CD4-positive, alpha-beta T cell treated with Interleukin-4 for 4 hours (primary cell): Measurements from ENCODE around the gene SNED1.

Source experiments
- DNase-seq: peaks from one replicate; pipeline ENCODE4 v3.0.0-alpha.2; 2020

The SNED1 gene

GRCh38 chr2:240960309-240960970, 38.0 kb upstream of the SNED1 start:
- no peak for DNase-seq

DNA sequence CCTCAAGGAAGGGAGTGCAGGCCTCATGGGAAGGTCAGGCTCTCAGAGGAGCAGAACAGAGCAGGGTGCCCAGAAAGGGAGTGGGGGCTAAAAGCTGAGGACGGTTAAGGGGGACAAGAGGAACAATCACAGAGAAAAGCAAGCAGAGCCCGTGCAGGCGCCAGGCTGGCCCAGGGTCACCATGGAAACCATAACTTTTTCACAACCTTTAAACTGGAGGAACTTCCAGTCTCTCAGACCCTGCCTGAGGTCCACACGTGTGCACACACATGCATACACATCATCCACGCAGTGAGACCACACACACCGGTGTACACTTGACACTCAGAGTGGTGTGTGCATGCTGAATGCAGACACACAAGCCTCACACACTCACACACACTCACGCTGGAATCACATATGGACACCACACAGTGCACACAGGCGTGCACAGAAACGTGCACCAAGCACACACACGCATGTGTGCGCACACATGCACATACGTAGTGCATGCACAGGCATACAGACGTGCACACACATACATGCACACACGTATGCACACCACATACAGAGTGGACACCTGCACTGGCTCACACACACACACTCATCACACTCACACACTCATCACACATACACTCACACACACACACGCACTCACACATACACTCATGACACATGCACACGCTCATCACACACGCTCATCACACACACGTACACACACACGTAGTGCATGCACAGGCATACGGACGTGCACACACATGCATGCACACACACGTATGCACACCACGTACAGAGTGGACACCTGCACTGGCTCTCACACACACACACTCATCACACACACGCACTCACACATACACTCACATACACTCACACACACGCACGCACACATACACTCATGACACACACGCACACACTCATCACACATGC, 37.2 kb upstream of the SNED1 start:
- DNase-seq, result no peak

- no peak for DNase-seq
Observed at GRCh38 chr2:240961910-240962299, 36.5 kb upstream of the SNED1 start.

DNA sequence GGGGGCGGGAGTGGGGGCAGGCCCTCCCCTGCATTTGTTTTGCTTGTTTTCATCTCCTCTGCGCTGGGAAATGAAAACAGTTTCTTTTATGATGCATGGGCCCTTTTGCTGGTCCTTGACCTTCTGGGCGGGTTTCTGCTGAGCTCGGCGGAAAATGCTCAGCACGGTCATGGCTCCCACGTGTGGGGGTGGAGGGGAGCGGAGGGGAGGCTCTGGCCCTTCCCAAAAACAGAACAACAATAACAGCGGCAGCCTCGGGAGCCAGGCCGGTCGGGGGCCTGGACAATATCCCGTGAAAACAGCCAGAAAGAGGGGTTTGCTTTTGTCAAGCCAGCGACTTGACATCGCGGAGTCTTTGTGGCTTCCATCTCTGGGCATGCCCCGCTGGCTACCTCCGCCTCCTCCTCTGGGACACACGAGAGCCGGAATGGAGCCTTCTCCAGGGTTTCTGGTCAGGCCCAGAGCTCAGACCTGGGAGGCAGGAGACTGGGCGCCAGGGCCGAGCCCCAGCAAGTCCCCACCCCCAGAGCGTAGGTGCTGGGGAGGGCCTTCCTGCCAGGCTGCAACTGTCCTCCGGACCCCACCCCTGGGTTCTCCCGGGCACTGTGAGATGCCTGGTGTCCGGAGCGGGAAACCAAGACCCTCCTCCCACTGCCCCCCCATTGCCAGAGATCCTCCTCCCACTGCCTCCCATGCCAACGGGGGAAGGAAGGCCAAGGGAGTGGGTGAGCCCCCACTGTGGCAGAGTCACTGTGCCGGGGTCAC, 35.9 kb upstream of the SNED1 start:
- DNase-seq, result no peak

GRCh38 chr2:240963065-240963867, 35.2 kb upstream of the SNED1 start:
- DNase-seq, result no peak

- DNase-seq, result no peak
Observed at GRCh38 chr2:240963868-240964703, 34.3 kb upstream of the SNED1 start.

DNA sequence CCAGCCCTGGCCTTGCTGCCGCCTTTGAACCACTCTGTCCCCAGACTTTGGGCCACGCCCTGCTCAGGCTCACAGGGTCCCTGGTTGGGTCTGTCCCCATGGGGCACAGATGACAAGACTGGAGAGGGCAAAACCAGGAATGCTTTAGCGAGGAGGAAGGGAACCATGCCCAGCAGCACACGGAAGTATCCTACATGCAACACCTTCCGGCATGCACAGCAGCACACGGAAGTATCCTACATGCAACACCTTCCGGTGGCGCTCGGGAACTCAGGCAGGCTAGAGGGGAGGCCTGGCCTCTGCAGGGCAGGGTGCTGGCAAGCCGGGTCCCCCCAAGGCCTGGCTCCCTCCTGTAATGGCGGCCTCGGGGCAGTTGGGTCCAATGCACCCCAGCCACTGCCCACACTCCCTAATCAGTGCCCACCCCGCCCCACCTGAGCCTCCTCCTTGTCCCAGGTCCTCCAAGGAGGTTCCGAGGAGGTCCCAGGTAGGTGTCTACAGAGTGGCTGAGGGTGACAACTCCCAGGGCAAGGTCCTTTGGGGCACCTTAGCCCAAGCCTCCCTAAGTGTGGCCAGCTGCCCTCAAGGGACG, 33.6 kb upstream of the SNED1 start:
- DNase-seq, result no peak

DNA sequence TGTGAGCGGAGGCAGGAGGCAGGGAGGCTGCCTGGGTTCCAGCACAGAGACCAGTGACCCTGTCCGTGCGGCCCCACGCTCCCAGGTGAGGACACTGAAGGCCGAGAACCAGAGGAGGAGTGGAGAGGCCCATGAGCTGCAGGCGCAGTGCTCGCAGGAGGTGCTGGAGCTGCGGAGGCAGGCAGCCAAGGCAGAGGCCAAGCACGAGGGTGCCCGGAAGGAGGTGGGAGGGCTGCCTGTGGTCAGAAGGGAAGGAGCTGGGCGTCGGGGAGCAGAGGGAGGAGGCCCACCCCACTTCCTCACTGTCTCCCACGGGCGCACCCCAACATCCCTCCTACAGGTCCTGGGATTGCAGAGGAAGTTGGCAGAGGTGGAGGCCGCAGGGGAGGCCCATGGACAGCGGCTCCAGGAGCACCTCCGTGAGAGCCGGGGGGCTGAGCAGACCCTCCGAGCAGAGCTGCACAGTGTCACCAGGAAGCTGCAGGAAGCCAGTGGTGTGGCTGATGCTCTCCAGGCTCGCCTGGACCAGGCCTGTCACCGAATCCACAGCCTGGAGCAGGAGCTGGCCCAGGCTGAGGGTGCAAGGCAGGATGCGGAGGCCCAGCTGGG, 33.0 kb upstream of the SNED1 start:
- DNase-seq, result no peak

DNA sequence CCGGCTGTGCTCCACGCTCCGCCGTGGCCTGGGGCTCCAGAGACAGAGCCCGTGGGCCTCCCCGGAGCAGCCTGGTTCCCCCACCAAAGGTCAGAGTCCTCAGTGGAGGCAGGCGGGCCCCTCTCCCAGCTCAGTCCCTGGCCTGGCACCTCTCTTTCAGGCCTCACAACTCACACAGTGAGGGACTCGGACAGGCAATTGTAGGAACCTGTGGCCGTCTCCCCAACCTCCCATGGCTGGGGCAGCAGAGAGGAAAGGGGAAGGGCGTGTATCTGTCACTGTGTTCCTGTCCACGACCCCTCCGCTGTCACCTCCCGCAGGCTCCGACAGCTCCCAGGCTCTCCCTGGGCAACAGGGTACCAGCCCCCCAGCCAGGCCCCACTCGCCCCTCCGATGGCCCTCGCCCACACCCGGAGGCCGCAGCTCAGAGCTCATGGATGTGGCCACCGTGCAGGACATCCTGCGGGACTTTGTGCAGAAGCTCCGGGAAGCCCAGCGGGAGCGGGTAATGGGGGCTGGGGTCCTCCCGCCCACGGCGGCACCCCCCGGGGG, 32.4 kb upstream of the SNED1 start:
- DNase-seq, result no peak

DNA sequence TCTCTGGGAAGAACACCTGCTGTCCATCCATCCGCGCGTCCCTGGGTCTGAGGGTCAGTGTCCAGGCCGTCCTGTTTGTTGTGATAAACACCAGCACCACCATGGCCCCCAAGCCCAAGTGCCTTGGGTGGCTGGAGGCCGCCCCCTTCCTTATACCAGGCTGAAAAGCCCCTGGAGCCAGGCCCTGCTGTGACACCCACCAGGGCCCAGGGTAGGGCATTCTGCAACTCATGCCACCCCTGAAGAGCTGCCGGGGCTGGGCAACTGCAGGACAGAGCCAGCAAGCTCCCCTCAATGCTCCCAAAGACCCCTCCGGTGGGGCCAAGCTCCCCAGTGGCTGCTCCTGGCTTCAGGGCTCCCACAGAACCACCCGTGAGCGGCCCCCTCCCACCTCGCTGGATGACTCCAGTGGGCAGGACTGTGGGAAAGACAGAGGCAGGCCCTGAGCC, 31.9 kb upstream of the SNED1 start:
- no peak for DNase-seq

- no peak for DNase-seq
Observed at GRCh38 chr2:240966906-240967680, 31.3 kb upstream of the SNED1 start.

GRCh38 chr2:240967681-240968621, 30.5 kb upstream of the SNED1 start:
- DNase-seq, result no peak

DNA sequence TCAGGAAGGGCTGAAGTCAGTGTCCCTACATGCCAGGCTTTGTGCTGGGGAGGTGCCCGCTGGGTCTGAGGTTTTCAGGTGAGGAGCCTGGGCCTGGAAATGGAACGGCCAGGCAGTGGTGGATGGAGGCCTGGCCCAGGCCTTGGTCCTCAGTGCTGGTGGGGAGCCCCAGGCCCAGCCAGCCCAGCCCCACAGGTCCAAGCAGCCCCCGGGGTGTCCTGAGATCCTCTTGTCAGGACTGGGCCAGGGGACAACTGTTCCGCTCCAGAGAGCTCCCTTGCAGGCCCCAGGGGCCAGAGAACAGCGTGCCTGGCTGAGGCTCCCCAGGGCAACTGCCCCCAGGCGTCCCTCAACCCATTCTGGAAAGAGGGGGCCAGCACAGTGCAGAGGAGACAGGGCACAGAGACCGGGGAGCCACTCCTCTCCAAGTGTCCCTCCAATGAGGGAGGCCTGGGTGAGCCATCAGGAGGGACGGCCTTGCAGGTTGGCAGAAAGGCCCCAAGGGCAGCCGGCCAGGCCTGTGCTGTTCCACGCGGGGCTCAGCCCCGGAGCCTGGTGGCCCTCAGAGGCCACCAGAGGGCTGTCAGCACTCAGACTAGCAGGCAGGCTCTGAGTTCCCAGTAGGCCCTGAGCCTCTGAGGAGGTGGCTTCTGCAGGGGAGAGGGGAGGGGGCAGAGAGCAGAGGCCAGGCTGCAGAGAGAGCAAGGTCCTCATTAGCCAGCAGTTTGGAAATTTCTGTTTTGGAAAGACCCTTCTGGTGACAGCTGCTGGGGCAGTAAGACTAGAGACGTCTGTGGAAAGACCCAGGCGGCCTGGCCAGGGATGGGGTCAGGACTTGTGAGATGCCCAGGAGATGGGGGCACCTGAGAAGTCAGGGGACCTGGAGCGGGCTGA, 29.4 kb upstream of the SNED1 start:
- DNase-seq, result no peak

DNA sequence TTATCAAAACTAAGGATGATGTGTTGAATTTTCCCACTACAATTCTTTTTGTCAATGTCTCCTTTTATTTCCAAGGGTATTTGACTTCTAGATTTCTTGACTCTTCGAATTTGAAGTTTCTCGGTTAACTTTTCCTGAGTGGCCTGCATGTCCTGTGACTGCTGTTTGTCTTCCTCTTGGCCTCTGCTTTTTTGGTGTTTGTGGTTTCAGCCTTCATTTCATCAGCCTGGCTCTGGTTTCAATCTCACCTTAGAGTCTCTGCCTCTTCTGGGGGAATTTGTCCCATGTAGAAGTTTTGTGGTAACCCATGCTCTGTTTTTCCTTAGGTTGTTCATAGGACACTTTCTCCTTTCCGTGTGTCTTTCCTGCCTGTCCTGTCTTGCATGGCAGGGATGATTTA, 28.3 kb upstream of the SNED1 start:
- no peak for DNase-seq

GRCh38 chr2:240970816-240971215, 27.6 kb upstream of the SNED1 start:
- no peak for DNase-seq

- no peak for DNase-seq
Observed at GRCh38 chr2:240972201-240972600, 26.2 kb upstream of the SNED1 start.
